Measurements from ENCODE around the gene SLC25A27.

SLC25A27 gene

GRCh38 chr6:46719099-46719498 is 66.3 kb downstream of the SLC25A27 start:
- Histone ChIP-seq H3K4me2 (ENCODE audit: low read length, poor library complexity, severe bottlenecking) (no peak overlapping the region), H2AK5ac (ENCODE audit: low read length, severe bottlenecking) (no peak overlapping the region), H2BK120ac (ENCODE audit: low read depth, low read length) (no peak overlapping the region), H3K36me3 (ENCODE audit: control insufficient read depth in 1 of 2, insufficient read depth in 2 of 2, low read depth in 1 of 2, low read length in 2 of 2) (no peaks in the 10 kb centered on the region), H3K27me3 (ENCODE audit: control insufficient read depth in 1 of 2, insufficient read depth in 1 of 2, low read length in 2 of 2) (peaks cover 14 to 16% of the 10 kb centered on the region in 2 experiments), H3K9ac (ENCODE audit: low read length) (no peak overlapping the region), H2BK5ac (ENCODE audit: low read depth, low read length, poor library complexity, severe bottlenecking) (no peak overlapping the region), H2BK12ac (ENCODE audit: low read length in 2 of 2) (no peak overlapping the region), H3K27ac (ENCODE audit: low read length, poor library complexity, severe bottlenecking) (no peak overlapping the region), H3K9me3 (ENCODE audit: control insufficient read depth, low read length) (no peaks in the 10 kb centered on the region), H3K23ac (ENCODE audit: low read length in 2 of 2) (no peak overlapping the region), H4K91ac (ENCODE audit: low read length) (no peak overlapping the region), H2BK15ac (ENCODE audit: low read depth, poor library complexity, severe bottlenecking) (no peak overlapping the region), H2AFZ (ENCODE audit: low read depth, low read length) (no peak overlapping the region), H3K4ac (ENCODE audit: low read depth in 1 of 2, low read length in 2 of 2) (no peak overlapping the region), H3K4me3 (ENCODE audit: insufficient read depth in 1 of 2, low read depth in 1 of 2, low read length in 2 of 2) (no peak overlapping the region), H3K4me1 (ENCODE audit: control insufficient read depth, insufficient read depth, low read depth, low read length) (no peaks in the 10 kb centered on the region), H3K79me1 (replicated peaks; ENCODE audit: low read length, poor library complexity, severe bottlenecking) (no peaks in the 10 kb centered on the region), H3K18ac (ENCODE audit: low read depth in 1 of 2, low read length in 2 of 2) (no peak overlapping the region), H4K8ac (ENCODE audit: low read length) (no peak overlapping the region), H3K14ac (ENCODE audit: low read length in 2 of 2) (no peak overlapping the region)
- DNase-seq = no peak
- 41% methylated on average over 1 of the region's 1 CpG for WGBS

GRCh38 chr6:46720401-46720800 is 67.6 kb downstream of the SLC25A27 start:
- Histone ChIP-seq H3K23ac (ENCODE audit: low read length in 2 of 2) (no peak overlapping the region), H2BK120ac (ENCODE audit: low read depth, low read length) (no peak overlapping the region), H3K9me3 (ENCODE audit: control insufficient read depth, low read length) (no peaks in the 10 kb centered on the region), H3K4me3 (ENCODE audit: insufficient read depth in 1 of 2, low read depth in 1 of 2, low read length in 2 of 2) (no peak overlapping the region), H3K27ac (ENCODE audit: low read length, poor library complexity, severe bottlenecking) (no peak overlapping the region), H3K9ac (ENCODE audit: low read length) (no peak overlapping the region), H2AK5ac (ENCODE audit: low read length, severe bottlenecking) (no peak overlapping the region), H3K4me1 (ENCODE audit: control insufficient read depth, insufficient read depth, low read depth, low read length) (no peaks in the 10 kb centered on the region), H3K79me1 (replicated peaks; ENCODE audit: low read length, poor library complexity, severe bottlenecking) (no peaks in the 10 kb centered on the region), H3K18ac (ENCODE audit: low read depth in 1 of 2, low read length in 2 of 2) (no peak overlapping the region), H4K8ac (ENCODE audit: low read length) (no peak overlapping the region), H4K91ac (ENCODE audit: low read length) (no peak overlapping the region), H3K4ac (ENCODE audit: low read depth in 1 of 2, low read length in 2 of 2) (no peak overlapping the region), H3K4me2 (ENCODE audit: low read length, poor library complexity, severe bottlenecking) (no peak overlapping the region), H3K27me3 (ENCODE audit: control insufficient read depth in 1 of 2, insufficient read depth in 1 of 2, low read length in 2 of 2) (peaks cover 14 to 22% of the 10 kb centered on the region in 2 experiments), H3K14ac (ENCODE audit: low read length in 2 of 2) (no peak overlapping the region), H2BK12ac (ENCODE audit: low read length in 2 of 2) (no peak overlapping the region), H2BK15ac (ENCODE audit: low read depth, poor library complexity, severe bottlenecking) (no peak overlapping the region), H2AFZ (ENCODE audit: low read depth, low read length) (no peak overlapping the region), H2BK5ac (ENCODE audit: low read depth, low read length, poor library complexity, severe bottlenecking) (no peak overlapping the region), H3K36me3 (ENCODE audit: control insufficient read depth in 1 of 2, insufficient read depth in 2 of 2, low read depth in 1 of 2, low read length in 2 of 2) (no peaks in the 10 kb centered on the region)
- DNase-seq = no peak
- no CpG with 5 or more reads among the region's 1 CpG for WGBS
